ENCODE results near the gene REPS1.

DNA sequence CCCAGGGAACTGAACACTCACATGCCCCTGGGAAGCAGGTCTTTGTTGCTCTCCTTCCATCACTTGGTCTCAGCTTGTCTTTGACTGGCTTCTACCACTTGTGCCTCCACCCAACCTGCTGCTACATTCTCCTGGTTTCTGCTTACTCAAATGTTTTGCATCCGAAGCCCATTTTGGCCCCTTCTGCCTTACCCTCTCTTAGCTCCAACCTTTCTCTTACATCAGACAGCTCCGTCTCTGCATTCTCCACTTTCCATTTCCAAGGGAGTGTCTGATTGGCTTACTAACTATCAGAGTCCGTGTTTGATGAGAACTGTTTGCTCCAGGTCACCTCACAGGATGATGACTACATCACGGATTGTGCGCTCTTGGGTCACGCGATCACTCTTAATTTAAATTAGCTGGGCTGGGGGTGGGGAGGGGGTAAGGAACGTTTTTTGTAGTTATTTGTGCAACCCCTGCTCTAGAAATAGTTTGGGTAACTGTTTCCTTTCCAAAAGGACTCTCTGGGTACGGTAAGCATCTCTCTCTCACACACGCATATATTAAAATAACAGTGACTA is 39.6 kb upstream of the REPS1 start:
- TF ChIP-seq, protein P1, sequence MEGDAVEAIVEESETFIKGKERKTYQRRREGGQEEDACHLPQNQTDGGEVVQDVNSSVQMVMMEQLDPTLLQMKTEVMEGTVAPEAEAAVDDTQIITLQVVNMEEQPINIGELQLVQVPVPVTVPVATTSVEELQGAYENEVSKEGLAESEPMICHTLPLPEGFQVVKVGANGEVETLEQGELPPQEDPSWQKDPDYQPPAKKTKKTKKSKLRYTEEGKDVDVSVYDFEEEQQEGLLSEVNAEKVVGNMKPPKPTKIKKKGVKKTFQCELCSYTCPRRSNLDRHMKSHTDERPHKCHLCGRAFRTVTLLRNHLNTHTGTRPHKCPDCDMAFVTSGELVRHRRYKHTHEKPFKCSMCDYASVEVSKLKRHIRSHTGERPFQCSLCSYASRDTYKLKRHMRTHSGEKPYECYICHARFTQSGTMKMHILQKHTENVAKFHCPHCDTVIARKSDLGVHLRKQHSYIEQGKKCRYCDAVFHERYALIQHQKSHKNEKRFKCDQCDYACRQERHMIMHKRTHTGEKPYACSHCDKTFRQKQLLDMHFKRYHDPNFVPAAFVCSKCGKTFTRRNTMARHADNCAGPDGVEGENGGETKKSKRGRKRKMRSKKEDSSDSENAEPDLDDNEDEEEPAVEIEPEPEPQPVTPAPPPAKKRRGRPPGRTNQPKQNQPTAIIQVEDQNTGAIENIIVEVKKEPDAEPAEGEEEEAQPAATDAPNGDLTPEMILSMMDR (IDR thresholded peaks at IDR 0.05) = no peak
- TF ChIP-seq POLR2A (IDR thresholded peaks at IDR 0.05) = no peak
